Myocyte (in vitro differentiated cells): Measurements from ENCODE around the gene AKAP1. TPM values are rescaled to one million over a fixed set of nuclear protein-coding genes. Genes with fewer than 3 reads are reported as not detected.
A peak's percentile ranks its signal among the peaks of the same experiment; 100 is the strongest.
"Not testable (repeated sequence)": the region's sequence is repeated elsewhere in the genome, so short reads cannot be mapped to it uniquely, and the experiment has no call there.

Experiments
- DNase-seq: peaks from one replicate; pipeline ENCODE4 v3.0.0-alpha.2; 2012; ENCODE audit warnings: low read depth
- total RNA-seq: library from RNA; depleted of rRNA; stranded (reverse); fragments of >200 nt; gene quantifications from 2 replicates; pipeline ENCODE4 v1.2.3, GENCODE V29; 2014

Gene AKAP1
- total RNA-seq, 1 donor from 2014 or later, result 47.4 TPM

GRCh38 chr17:57073626-57074025, 11.4 kb upstream of the AKAP1 start:
- DNase-seq, result no peak

GRCh38 chr17:57075193-57075592, 9.9 kb upstream of the AKAP1 start:
- no peak for DNase-seq

DNA sequence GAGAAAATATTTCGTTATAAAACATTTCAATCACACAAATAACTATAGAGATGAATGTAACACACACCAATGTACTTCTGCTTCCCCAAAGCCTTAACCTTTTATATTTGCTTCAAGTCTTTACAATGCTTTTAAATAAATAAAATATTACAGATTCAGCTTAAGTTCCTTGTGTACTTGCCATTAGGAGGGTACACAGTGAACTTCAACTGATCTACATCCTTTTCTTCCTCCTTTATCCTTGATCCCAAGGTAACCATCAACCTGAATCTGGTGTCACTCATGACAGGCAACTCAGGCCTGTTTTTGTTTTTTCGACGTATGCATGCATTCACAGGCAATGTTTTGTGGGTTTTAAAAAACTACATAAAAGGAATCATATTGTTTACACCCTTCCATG, 9.3 kb upstream of the AKAP1 start:
- DNase-seq, result no peak

DNA sequence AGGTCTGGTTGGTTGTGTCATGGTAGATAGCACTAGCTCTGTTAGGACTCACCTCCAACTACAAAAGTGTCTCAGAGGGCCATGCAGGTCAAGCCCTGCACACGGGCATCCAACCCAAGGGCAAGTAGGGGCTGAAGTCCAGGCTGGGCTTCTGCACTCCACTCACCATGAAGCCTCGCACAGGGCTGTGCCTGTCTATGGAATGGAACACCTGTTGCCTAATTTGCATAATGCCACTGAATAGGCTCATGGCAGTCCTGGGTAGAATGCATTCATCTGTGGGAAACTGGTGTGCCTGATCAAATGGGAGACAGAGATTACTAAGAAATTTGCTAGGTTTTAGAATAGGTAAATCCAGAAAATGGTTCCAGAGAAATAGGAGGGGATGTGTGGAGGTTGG, 8.0 kb upstream of the AKAP1 start:
- DNase-seq, result no peak

GRCh38 chr17:57078274-57078673, 6.8 kb upstream of the AKAP1 start:
- DNase-seq, result no peak

DNA sequence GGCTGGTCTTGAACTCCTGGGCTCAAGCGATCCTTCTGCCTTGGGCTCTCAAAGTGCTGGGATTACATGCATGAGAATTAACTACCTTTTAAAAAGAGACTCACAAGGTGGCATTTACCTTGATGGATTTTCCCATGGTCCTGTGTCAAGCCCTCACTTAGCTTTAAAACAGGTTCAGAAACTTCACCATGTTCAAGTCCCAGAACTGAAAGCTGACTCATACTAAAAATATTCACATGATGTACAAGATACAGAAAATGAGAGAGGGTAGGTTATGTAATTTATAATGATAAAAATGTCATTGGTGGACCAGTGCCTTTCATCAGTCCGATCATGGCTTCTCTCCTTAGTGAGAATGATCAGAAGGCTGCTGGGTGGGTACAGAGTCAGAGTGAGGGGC, 4.3 kb upstream of the AKAP1 start:
- no peak for DNase-seq

- DNase-seq, result no peak
These were observed 2.6 kb upstream of the AKAP1 start for GRCh38 chr17:57082441-57082840.

GRCh38 chr17:57084361-57084801, 665 bp upstream of the AKAP1 start:
- DNase-seq, result no peak

DNA sequence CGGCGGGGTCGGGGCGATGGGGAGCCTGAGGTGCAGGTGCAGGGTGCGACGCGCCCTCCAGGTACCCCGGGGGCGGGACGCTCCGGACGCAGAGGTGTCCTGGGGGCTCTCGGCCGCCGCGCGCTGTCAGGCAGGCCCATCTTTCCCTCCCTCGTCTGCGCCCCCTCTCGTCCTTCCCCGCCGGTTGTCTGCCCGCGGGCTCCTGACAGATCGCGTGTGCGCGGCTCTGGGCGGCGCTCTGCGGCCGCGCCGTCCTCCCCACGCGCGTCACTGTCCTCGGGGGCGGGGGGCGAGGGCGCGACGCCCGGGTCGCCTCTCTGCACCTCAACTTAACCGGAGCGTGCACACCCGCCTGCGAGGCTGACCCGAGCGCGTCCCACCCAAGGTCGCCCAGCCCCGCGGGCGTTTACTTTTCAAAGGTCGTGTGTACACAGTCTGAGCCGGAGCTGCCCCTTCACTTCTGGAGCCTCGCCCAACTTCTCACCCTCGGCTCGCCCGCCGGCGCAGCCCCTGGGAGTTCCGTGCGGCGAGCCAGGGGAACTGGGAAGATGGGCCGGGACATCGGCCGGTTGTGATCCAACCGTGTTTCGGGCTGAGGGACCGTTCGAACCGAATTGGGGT, 512 bp downstream of the AKAP1 start:
- DNase-seq, result peak; percentile 66

- no peak for DNase-seq
These were observed 1.3 kb downstream of the AKAP1 start for GRCh38 chr17:57086069-57086930.

DNA sequence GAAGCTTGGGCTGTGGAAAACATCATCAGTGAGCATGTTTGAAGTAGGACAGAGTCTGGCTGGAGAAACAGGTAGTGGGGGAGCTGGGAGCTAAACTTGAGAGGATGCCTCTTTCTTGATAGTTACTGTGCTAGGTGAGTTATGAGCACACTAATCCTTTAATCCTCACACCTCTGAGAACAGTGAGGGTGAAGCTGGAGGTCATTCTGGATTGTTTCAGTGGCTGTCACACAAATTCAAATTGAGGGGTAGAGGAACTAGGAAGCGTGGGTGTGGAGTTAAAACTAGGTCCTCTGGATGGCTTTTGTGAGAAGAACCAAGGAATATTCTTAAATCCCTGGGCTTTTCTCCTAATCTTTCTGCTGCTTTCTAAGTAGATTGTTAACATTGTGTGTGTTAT, 3.3 kb downstream of the AKAP1 start:
- DNase-seq, result no peak

DNA sequence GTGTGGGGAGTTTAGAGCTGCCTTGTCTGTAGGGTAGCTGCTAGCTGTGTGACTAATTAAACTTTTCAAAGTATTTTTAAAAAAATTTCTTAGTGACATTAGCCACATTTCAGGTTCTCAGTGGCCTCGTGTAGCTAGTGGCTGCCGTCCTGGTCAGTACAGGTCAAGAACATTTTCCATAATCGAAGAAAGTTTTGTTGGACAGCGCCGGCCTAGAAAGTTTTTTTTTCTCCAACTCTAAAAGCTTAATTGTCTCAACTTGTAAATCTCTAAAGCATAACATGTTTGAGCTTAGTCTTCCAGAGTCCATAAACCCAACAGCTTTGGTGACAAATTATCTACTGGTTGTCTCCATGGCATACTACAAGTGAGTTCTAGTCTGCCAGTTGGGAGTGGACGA, 4.3 kb downstream of the AKAP1 start:
- DNase-seq, result no peak

DNA sequence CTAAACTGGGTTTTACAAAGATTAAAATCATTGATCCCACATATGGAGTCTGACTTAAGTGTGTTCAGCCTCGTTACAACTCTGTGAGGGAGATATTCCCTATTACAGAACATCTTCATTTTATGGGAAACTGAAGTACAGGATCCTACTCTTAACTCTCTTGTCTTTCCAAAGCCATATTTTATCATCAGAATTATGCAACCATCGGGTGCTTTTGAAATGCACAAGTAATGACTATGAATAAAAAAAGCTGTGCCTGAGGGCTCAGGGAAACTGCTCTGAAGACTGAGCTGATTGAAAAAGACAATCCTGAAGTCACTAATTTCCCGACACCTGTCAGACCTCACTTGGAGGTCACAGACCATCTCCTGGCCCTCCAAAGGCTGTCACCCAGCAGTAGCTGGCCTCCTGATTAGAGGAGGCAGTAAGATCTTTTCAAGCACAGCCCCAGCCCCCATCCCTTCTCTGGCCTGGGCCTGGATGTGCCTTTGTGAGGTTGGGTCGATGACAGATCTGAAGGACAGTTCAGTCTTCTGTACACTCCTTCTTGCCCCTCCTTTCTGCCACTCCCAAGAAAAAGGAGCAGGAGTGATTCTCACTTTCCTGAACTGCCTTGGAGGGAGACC, 5.6 kb downstream of the AKAP1 start:
- no peak for DNase-seq

GRCh38 chr17:57091186-57091618, 6.2 kb downstream of the AKAP1 start:
- peak; percentile 88 for DNase-seq

DNA sequence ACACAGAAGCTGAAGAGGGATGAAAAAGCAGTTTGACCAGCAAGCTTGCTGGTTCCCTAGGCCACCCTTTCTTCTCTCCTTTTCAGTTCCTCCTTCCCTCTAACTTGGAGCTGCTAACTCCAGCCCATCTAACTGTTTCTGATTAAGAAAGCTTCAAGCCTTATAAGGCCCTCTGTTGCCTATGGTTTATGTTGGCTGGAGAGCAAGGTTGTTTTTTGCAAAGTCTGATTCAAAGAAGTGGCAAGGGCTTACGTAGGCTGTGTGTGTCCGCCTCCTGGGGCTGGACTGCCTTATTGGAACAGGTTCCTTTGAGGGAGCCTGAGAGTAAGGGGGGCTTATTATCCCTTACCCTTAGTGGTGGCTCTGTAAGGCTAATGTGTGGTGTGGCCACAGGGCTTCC, 7.1 kb downstream of the AKAP1 start:
- DNase-seq, result no peak

GRCh38 chr17:57092779-57093178, 7.7 kb downstream of the AKAP1 start:
- DNase-seq, result no peak

DNA sequence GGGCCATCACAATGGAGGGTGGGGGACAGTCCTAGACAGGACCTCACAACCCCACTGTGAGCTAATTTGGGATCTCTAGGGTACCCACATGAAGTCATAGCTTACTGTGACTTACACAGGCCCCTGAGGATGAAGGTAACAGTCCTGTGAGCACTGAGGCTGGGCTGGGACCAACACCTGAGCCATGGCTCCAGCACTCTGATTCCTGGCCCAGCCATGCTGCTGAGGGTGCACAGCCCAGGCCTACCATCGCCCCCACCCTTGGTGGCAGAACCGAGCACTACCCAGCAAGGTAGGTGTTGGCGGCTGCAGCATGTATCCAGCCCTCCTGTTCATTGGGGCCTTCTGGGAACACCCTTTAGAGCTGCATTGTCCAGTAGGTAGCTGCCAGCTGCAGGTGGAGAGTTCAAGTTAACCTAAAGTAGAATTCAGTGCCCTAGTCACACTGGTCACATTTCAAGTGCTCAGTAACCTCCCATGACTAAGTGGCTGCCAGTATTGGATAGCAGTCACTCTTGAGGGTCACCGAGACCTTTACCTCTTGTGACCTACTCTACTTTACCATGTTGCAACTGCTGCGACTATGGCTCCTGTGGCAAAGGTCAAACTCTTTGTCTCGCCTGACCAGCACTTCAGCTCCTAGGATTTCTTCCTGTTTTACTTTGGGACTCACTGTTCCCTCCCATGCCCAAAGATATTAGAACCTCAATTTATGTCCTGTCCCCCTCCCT, 11.6 kb downstream of the AKAP1 start:
- no peak for DNase-seq

DNA sequence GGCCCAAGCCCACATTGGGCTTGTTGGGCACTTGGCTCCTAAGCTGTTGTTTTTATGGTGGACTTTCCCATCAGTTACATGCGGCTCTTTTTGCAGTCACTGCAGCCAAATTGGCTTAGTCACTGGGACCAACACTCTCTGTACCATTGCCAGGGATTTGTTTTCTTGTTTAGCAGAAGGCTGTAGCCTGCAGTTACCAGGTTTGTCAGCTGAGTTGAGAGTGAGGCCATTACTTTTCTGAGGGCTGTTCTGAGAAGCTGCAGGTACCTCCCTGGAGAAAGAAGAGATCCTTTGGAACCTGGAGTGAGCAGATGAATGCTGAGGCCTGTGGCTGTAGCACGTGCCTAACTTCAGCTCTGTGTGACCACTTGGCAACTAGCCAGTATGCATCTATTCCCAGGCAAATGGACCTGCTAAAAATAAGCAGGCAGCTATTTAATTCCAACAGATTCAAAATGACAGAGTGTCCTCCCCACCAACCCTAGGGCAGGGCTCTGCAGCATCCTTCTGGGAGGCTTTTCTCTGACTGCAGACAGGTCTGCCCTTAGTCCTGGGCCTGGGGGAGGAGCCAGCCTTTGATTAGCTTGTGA, 12.9 kb downstream of the AKAP1 start:
- DNase-seq, result peak; percentile 95

- no peak for DNase-seq
These were observed 14.1 kb downstream of the AKAP1 start for GRCh38 chr17:57099165-57099564.

- DNase-seq, result no peak
These were observed 17.1 kb downstream of the AKAP1 start for GRCh38 chr17:57102122-57102521.

DNA sequence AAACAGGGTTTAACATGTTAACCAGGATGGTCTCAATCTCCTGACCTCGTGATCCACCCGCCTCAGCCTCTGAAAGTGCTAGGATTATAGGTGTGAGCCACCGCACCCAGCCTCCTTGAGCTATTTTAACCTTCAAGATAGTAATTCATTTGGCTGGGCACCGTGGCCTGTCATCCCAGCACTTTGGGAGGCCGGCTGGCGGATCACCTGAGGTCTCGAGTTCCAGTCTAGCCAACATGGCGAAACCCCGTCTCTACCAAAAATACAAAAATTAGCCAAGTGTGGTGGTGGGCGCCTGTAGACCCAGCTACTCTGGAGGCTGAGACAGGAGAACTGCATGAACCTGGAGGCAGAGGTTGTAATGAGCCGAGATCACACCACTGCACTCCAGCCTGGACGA, 17.6 kb downstream of the AKAP1 start:
- DNase-seq, result not testable (repeated sequence)
